DMS114 treated with DMSO at 0.1 percent for 48 hours (cell line): ENCODE data around the gene PEX3.
A peak's percentile ranks its signal among the peaks of the same experiment; 100 is the strongest.

ENCODE experiments used
- DNase-seq: peaks from one replicate; lab custom pipeline; 2025; ENCODE audit not compliant: unreplicated experiment; lab: John Stamatoyannopoulos, UW

PEX3 gene, protein sequence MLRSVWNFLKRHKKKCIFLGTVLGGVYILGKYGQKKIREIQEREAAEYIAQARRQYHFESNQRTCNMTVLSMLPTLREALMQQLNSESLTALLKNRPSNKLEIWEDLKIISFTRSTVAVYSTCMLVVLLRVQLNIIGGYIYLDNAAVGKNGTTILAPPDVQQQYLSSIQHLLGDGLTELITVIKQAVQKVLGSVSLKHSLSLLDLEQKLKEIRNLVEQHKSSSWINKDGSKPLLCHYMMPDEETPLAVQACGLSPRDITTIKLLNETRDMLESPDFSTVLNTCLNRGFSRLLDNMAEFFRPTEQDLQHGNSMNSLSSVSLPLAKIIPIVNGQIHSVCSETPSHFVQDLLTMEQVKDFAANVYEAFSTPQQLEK

DNA sequence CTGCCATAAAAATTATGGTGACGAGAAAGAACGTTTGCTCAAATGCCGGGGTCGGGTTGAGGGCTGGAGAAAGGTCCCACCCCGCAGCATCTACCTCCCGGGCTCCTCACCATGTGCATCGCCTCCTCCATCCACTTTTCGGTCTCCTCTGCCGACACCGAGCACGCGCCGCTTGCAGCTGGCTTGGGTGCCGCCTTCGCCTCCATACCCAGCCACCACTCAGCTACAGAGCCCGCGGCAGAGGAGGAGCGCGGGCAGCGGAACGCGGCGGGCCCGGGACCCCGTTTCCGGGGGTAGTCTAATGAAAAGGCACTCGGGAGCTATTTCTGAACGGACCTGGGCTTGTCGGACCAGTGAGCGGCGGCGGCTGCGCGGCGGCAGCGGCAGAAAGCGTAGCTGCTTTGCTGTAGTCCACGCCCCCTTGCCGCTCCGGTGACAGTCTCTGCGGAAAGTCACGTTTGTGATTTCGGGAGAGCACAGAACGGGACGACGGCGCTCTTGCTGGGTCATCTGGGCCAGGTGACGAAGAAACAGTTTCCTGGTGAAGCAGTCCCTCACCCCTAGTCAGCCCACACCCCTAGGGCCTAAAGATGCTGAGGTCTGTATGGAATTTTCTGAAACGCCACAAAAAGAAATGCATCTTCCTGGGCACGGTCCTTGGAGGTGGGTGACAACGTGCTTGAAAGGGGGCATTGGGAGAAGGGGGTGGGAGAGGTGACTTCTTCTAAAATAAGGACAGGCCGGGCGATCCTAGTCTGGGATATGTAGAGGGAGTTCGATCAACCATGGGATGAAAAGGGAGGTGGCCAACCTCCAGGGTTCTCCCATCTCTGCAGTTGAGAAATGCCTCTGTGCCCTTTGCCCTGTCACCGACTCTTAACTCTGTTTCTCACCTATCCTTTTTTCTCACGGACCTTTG lies at the start of gene PEX3, which contains the start of gene ADAT2:
PEX3 (plus strand) TSS at position 353 of the 919 bp plus-strand sequence; CDS start at position 591, 238 bp downstream.
ADAT2 (minus strand) TSS at position 243 of the 919 bp plus-strand sequence; CDS start at position 206, 37 bp downstream.
- peak; percentile 83 for DNase-seq

DNA sequence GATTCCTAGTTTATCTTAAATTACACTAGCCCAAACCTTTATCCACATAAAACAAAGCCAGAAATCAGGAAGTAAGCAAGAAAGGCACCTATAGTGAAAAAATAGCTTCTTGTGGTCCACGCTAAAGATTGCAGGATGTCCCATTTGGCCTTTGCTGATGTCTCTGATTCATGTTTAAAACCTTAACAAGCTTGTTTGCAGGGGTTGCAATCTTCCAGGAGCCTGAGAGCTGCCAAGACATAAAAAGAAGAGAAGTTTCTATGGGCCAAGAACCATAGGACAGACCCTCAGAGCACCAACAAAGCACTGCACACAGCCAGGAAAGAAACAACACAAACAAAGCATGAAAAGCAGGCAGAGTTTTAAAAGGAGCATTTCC lies 49.5 kb upstream of the PEX3 start:
- no peak for DNase-seq

DNA sequence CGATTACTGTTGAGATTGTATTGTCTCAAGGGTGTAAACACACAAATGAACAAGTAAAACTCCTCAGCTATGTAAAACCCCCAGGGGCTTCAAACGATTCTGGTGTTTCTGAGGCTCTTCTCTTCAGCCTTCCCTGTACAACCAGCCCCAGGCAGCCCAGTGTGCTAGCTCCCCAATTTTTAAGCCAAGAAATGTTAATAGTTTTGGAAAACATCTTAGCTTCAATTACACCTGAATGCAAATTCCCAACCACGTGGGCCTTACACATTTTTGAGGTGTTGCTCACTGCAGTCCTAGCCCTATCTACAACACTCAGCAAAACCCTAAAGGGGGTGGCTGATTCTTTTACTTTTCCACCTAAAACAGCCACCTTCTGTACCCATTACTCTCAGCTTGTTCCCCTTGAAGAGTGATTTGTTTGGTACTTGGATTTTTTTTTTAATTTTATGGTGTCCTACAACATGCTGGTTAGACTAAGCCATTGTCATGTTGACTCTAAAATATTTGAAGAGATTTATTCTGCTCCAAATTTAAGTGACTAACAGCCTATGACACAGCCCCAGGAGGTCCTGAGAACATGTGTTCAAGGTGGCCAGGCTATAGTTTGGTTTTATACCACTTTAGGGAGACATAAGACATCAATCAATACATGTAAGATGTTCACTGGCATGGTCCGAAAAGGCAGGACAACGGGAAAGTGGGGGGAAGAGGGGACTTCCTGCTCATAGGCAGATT lies 48.8 kb upstream of the PEX3 start:
- DNase-seq = no peak

DNA sequence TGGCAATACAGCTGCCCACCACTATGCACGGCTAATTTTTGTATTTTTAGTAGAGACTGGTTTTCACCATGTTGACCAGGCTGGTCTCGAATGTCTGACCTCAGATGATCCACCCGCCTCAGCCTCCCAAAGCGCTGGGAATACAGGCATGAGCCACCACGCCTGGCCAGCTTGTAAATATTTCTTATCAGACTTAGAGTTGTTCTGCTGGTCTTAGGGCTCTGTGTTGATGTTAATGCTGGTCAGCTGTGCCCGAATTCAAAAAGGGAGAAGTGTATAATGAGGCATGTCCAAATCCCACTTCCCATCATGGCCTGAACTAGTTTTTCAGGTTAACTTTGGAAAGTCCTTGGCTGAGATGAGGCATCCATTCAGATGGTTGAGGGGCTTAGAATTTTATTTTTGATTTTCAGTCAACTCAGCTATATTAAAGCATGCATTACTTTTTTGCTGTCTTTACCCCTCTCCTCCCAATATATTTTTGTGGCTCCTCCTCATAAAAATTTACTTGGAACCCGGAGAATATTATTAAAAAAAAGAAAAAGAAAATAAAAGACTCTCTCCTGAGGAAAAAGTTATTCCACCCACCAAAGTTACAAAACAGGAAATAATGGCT lies 47.8 kb upstream of the PEX3 start:
- no peak for DNase-seq

DNA sequence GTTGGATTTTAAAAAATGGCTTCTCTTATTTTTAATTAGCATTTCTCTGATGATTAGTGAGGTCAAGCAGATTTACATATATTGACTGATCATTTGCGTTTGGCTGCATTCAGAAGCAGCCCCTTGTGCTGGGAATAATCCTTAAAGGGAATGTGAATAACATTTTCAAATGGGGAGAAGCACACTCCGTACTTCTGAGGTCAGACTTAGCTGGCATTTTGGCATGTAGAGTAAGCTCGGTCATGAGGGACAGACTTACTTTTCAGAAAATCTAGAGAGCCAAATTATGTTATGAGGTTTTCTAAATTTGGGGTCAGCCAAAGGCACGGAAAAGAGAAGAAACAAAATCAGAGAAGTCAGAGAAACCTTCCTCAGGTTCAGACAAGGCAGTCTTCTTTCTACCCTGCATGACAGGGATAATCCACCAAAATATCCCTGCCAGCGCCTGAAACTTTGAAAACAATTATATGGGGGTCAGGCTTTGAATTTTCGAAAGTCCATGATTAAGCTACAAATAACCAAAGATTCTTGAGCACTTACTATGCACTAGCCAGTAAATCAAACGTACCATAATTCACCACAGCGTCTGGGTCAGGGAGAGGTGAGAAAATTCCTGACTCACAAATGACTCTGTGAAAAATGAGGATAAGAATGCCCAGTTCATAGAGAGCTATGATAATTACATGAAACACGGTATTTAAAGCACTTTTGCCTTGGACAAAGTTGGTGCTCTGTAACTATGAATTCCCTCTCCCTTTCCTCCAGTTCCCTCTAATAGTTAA lies 45.0 kb upstream of the PEX3 start:
- DNase-seq = no peak

DNA sequence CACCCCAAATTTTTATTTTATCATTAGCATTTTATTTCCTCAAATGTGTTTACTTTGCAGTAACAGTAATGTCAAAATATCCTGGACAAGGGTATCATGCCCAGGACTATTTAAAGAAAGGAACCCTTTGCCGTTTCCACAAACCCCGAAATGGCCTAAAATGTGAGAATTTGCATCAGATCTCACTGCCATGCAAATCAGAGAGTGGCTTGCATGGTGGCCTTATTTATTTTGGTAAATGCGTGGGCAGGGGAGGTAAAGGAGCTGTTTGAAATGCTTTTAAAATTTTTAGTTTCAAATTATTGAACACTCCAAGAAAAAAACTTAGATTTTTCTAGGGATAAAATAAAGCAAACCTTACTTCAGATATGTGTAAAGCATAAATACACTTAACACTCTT lies 43.9 kb upstream of the PEX3 start:
- no peak for DNase-seq

DNA sequence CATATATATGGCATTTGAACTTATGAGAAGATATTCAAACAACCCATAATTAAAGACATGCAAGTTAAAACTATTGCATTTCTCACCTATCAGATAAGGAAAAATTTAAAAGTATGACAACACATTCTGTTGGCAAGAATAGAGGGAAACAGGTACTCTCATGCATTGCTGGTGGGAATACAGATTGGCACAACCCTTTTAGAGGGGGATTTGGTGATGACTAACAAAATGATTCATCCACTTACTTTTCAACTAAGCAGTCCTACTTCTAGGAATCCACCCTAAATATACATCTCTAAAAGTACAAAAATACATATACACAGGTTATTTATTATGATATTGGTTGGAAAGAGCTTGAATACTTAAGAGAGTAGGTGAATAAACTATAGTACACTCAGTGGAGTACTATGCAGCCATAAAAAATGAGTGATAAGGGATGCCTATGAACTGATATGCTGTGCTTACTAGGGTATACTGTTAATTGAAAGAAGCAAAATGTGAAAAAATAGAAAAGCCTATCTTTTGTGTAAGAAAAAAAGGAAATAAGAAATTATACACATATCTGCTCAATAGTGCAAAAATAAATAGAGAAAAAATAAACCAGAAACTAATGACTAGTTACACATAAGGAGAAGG lies 42.3 kb upstream of the PEX3 start:
- DNase-seq = no peak

DNA sequence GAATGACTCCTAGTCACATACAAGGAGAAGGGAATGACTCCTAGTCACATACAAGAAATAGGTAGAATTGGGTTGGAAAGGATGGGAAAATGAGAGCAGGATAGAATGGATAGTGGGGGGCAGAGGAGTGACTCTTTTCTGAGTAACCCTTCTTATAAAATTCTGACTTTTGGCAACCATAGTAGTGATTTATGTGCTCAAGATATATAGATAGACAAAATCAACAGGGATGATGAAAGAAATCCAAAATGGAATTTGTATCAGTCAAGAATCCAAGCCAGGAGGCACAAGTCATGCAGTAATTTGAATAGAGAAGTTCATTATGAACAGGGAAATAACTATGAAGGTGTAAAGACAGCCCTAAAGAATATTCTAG lies 41.8 kb upstream of the PEX3 start:
- no peak for DNase-seq

DNA sequence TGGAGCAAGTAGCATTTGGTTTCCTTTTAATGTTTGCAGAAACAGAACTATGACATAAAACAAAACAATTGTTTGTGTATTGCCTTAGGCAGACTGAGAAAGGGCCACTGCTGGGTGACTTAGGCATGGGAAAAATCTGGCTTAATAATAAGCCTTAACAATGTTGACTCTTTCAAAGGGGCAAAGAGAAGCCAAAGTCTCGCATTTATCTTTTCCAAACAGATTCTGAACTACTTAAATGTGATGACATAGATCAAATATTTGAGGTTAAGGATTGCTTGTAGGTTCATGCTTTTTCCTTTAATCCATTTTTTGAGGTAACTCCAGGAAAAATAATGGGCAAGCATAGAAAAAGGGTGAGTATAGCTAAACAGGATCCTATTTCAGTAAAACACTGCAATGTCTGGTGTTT lies 39.7 kb upstream of the PEX3 start:
- DNase-seq = no peak

DNA sequence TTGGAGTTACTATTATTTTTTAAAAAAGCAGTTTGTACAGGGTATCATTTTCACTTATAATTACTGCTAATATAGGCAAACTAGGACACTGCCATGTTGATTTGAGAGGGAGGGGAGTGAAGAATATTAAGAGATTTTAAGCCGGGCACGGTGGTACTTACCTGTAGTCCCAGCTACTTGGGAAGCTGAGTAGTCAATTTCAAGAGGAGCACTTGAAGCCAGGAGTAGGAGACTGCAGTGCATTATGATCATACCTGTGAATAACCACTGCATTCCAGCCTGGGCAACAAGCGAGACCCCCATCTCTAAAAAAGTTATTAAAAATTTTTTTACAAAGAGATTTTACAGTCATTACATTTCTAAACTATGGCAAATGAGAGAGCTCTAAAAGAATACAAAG lies 35.8 kb upstream of the PEX3 start:
- no peak for DNase-seq

DNA sequence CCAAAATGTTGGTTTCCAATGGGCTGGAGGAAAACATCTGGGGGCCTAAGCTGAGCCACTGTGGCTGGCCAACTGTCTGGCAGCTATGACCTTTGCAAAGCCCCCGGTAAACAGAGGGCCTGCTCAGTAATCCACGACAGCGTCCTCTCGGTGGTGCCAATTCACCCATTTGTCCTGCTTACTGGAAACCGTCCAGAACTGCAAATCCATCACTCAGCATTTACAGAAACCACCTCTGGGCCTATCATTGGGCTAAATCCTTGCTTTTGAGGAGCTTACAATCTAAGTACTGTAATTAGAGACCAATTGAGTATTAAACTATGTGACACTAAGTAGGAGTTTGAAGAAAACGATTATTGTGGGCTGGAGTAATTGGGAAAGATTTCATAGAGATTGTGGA lies 31.1 kb upstream of the PEX3 start:
- DNase-seq = no peak

DNA sequence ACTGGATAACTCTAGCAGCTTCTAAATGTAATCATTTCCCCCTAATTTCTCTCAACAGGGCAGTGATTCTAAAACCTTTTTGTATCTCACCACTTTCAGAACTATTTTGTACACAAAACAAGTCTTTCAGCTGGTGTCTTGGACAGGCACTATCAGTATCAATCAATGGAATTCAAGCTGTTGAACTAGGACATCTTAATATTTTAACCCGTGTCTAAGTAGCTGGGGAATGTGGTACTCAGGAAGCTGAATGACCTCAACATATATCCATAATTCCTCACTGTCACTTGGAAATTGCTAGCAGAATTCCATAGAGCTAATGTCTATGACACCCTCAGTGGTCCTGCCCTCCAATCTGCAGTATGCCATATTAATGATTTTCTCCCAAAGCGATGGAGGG lies 24.6 kb upstream of the PEX3 start:
- DNase-seq = no peak

DNA sequence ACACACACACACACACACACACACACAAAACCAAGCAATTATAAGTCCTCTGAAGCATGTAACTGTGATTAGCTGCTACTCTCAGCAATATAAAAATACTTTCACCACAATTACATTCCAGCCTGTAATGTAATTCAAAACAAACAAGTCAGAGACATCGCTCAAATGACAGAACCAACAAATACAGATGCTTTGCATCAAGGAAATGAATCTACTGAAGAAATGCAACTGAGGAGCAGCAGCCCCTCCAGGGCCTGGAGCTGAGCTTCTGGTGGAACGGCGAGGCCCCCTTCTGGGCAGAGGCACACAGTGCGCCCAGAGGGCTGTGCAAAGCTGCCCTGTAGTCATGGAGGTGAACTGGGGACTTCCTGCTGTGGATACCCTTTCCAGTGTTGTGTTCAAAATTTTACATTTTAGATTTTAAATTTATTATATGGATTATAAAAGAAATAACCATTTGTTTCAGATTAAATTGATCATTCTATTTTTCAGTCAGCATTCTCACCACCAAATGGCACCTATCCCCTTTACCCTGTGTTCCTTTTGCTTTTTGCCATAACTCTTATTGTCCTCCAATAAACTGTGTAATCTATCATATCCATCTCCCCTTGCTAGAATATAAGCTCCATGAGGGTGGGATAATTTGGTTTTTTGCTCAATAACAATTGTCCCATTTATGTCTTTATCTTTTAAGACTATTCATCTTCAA lies 23.3 kb upstream of the PEX3 start:
- peak; percentile 12 for DNase-seq

DNA sequence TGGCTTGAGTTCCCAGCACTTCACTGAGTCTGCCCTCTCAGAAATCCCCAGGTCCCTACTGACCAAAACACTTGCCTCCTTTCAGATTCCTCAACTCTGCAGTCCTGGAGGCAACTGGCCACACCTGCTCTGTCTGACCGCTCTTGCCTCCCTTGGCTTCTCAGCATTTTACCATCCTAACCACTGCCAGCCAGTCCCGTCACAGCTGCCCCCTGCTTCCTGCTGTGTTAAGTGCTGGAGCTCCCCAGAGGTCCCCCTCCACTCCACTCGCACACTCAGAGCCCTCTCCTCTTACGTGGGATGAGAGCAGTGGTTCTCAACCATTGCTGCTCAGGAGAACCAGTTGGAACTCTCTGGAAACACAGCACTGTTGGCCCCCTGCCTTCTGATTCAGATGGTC lies 20.6 kb upstream of the PEX3 start:
- DNase-seq = no peak

DNA sequence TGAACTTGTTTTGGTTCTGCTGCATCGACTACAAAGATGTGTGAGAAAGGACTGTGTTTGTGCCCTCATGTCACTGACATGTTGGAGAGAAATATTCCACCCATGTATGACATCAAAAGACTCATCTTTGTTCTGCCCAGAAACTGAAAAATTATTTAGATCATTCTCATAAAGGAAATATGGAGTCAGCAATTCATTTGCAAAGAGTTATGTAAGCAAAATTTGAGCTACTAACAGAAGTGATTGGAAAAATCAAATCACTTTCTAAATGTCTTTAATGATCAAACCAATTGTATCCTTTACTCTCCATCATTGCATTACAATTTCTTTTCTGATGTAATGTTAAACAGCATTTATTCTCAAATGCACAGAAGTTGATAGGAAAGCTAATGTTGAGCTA lies 19.4 kb upstream of the PEX3 start:
- DNase-seq = no peak

DNA sequence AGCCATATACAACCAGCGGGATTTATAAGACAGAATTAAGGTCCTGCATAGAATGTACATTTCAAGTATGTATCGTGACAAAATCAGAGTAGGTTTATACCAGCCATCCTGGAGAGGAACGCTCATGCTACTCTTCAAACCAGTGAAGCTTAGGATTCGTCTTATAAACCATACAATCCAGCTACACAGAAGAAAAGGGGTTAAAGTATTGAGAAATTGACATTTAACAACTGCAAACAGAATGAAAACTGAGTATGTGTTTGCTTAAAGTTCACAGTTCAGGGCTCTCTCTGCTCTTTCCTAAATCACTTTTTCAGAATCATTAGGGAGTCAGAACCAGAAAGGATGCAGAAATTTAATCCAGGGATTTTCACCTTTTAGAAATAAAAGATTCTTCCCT lies 18.0 kb upstream of the PEX3 start:
- no peak for DNase-seq

DNA sequence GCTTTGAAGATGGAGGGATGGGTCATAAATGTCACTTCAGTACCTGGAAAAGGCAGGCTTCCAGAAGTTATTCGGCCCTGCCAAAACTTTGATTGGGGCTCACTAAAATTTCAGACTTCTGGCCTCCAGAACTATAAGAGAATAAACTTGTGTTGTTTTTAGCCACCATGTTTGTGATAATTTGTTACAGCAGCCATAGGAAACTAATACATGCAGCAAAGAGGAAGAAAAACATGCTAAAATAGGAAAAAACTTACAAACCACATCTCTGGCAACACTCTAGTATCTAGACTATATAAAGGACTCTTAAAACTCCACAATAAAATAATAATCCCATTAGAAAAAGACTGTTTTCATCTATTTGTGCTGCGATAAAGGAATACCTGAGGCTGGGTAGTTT lies 9.6 kb upstream of the PEX3 start:
- no peak for DNase-seq

DNA sequence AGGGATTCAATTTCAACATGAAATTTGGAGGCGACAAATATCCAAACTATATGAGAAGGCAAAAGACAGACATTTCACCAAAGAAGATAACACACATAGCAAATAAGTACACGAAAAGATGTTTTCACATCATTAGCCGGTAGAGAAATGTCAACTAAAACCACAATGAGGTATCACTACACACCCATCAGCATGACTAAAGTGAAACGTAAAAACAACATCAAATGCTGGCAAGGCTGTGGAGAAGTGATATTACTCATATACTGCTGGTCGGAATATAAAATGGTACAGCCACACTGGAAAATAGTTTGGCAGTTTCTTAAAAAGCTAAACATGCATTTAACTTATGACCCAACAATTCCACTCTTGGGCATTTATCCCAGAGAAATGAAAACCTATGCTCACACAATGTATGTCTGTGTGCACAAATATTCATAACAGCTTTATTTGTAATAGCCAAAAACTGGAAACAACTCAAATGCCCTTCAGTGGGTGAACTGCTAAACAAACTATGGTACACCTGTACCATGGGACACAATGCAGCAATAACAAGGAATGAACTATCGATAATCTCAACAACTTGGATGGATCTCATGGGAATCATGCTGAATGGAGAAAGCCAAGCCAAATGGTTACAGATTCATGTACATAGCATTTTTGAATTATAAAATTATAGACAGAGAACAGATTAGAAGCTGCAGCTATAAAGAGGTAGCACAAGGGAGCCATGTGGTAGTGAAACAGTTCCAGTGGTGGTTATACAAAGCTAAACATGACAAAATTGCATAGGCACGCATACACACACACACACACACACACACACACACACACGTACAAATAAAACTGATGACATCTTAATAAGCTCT lies 8.7 kb upstream of the PEX3 start:
- no peak for DNase-seq
